A673 (cell line): Measurements from ENCODE around the gene HEXA. TPM values are rescaled to one million over a fixed set of nuclear protein-coding genes. Genes with fewer than 3 reads are reported as not detected.

ENCODE experiments used
- Bru-seq: library from RNA; stranded (reverse); fragments of 400-500 nt; gene quantifications from one replicate; lab custom pipeline; 2021; lab: Mats Ljungman, UMichigan
- BruChase-seq, 2 experiments: library from RNA; stranded (reverse); fragments of 400-500 nt; gene quantifications; one replicate each; lab custom pipeline; 2021; lab: Mats Ljungman, UMichigan
- BruUV-seq: library from RNA; stranded (reverse); fragments of 400-500 nt; replicated peaks from 2 replicates; lab custom pipeline; 2021; lab: Mats Ljungman, UMichigan
- CTCF ChIA-PET: fragments of 300-600 bp; sonication (Branson Sonifier 250); formaldehyde crosslinking; loops from one replicate; lab custom pipeline; 2022; ENCODE audit warnings: antibody characterized with exemption; lab: Charles Lee
- POLR2A ChIA-PET: fragments of 300-600 bp; sonication (Branson Sonifier 250); formaldehyde crosslinking; loops from one replicate; lab custom pipeline; 2022; ENCODE audit warnings: antibody characterized with exemption; ENCODE audit not compliant: low non-redundant PET; lab: Charles Lee
- DNase-seq: peaks from one replicate; pipeline ENCODE4 v3.0.0-alpha.2; 2015; ENCODE audit warnings: low spot score
- H3K27ac ChIP-seq: fragments of 200-600 bp; sonication (generic); 2 replicates; pipeline ENCODE4 v1.5.1; 2016; ENCODE audit warnings: mixed run types, low read depth, mild to moderate bottlenecking, mixed read lengths, antibody characterized with exemption, low read length; ENCODE audit not compliant: poor library complexity, severe bottlenecking
- H3K27me3 ChIP-seq: fragments of 200-600 bp; sonication (generic); replicated peaks from 2 replicates; pipeline ENCODE4 v1.6.1; 2017; ENCODE audit warnings: mixed run types, low read depth, mild to moderate bottlenecking, mixed read lengths, antibody characterized with exemption, low read length; ENCODE audit not compliant: insufficient read depth, poor library complexity
- H3K36me3 ChIP-seq: fragments of 200-600 bp; sonication (generic); 2 replicates; pipeline ENCODE4 v1.6.1; 2016; ENCODE audit warnings: mixed run types, mild to moderate bottlenecking, mixed read lengths, antibody characterized with exemption, low read length; ENCODE audit not compliant: insufficient read depth, poor library complexity, severe bottlenecking
- H3K4me1 ChIP-seq: fragments of 200-600 bp; sonication (generic); 2 replicates; pipeline ENCODE4 v1.6.1; 2017; ENCODE audit warnings: mixed run types, mild to moderate bottlenecking, mixed read lengths, antibody characterized with exemption, low read length; ENCODE audit not compliant: insufficient read depth, poor library complexity, severe bottlenecking
- H3K4me3 ChIP-seq: fragments of 200-600 bp; sonication (generic); 2 replicates; pipeline ENCODE4 v1.5.1; 2016; ENCODE audit warnings: low read depth, mixed run types, mild to moderate bottlenecking, mixed read lengths, low read length; ENCODE audit not compliant: poor library complexity, severe bottlenecking
- H3K9me3 ChIP-seq: fragments of 200-600 bp; sonication (generic); 2 replicates; pipeline ENCODE4 v1.6.1; 2016; ENCODE audit warnings: mixed run types, low read depth, mild to moderate bottlenecking, mixed read lengths, antibody characterized with exemption, low read length; ENCODE audit not compliant: poor library complexity, severe bottlenecking
- EZH2 ChIP-seq: fragments of 200-600 bp; sonication (generic); IDR thresholded peaks from 2 replicates; pipeline ENCODE4 v1.6.1; 2017; ENCODE audit warnings: borderline replicate concordance, low read depth, mild to moderate bottlenecking, mixed read lengths, antibody characterized with exemption, low read length; ENCODE audit not compliant: poor library complexity, severe bottlenecking
- intact Hi-C: fragments of 100-400 bp; cut with micrococcal nuclease; formaldehyde crosslinking; loops from one replicate; pipeline ENCODE4 v1.10.0; 2022; ENCODE audit not compliant: unreplicated experiment
- long read RNA-seq: library from polyadenylated mRNA; stranded (forward); transcript quantifications from one replicate; pipeline ENCODE4 v2.0.0, GENCODE V29; 2022
- total RNA-seq: library from RNA; stranded (reverse); gene quantifications from 2 replicates; pipeline ENCODE4 v1.2.3, GENCODE V29; 2021
- TF ChIP-seq, protein P1 (sequence below): fragments of 300-800, 200-600 bp; sonication (generic); conservative IDR thresholded peaks from 2 replicates; pipeline ENCODE4 v1.5.1; 2017; ENCODE audit warnings: low read depth, mild to moderate bottlenecking, antibody characterized with exemption, low read length, moderate library complexity, mixed read lengths

HEXA gene
- total RNA-seq (64.8 and 69.0 TPM in 2 replicates), Bru-seq, nascent RNA (percentile 72 among the genes with signal in this experiment), BruChase-seq, experiment 1, labeled RNA remaining after a 2-hour chase (percentile 85 among the genes with signal in this experiment), BruChase-seq, experiment 2, labeled RNA remaining after a 6-hour chase (percentile 88 among the genes with signal in this experiment)
- long read RNA-seq, full-length matches to known transcripts = 99 of 125 reads
- long read RNA-seq, partial matches to known transcripts = 5 of 125 reads
- long read RNA-seq, other reads (novel, unspliced or antisense) = 21 of 125 reads

DNA sequence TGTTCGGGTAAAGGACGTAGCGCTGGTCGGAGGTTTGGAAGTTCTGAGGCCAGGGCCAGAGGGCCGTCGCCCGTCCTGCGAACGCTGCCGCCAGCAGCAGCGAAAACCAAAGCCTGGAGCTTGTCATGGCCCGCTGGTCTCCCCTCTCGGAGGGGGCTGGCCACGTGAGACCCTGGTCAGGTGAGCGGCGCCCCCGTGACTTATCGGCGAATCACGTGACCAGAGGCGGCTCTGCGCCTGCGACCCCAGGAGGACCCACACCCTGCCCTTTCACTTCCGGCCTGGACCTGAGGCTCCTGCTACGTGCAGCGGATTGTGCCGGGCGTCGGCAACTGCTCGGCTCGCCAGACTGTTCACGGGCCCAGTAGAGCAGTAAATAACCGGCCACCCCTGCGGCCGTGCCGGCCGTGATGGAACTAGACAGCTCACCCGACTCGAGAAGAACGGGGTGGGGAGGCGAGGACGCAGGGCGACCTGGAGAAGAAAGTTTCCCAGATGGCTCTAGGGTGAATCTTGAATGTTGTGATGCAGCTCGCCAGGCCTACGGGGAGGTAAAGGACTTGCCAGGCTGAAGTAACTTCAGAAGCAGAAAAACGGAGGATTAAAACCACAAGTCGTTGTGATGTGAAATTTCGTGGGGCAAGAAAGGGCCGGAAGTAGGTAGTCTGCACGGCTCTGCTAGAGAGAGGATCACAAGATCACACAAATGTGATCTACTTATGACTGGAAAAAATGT is at the start of gene HEXA:
TSS of gene HEXA (minus strand) at position 169 of the 736 bp plus-strand sequence. CDS start at position 127, 42 bp downstream.
- H3K27me3 ChIP-seq = no peaks in the 10 kb centered on the region
- H3K27ac ChIP-seq = peak within 1 kb of the TSS; percentile 65
- H3K4me3 ChIP-seq = peak within 1 kb of the TSS; percentile 79
- peak; percentile 94 for DNase-seq
- no peak for TF ChIP-seq EZH2
- TF ChIP-seq, protein P1, sequence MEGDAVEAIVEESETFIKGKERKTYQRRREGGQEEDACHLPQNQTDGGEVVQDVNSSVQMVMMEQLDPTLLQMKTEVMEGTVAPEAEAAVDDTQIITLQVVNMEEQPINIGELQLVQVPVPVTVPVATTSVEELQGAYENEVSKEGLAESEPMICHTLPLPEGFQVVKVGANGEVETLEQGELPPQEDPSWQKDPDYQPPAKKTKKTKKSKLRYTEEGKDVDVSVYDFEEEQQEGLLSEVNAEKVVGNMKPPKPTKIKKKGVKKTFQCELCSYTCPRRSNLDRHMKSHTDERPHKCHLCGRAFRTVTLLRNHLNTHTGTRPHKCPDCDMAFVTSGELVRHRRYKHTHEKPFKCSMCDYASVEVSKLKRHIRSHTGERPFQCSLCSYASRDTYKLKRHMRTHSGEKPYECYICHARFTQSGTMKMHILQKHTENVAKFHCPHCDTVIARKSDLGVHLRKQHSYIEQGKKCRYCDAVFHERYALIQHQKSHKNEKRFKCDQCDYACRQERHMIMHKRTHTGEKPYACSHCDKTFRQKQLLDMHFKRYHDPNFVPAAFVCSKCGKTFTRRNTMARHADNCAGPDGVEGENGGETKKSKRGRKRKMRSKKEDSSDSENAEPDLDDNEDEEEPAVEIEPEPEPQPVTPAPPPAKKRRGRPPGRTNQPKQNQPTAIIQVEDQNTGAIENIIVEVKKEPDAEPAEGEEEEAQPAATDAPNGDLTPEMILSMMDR = no peak
- POLR2A ChIA-PET = no interaction called here
- no peaks in the 10 kb centered on the region for H3K36me3 ChIP-seq
- CTCF ChIA-PET = no interaction called here
- peaks cover 21% of the 10 kb centered on the region for H3K4me1 ChIP-seq
- TSS peak; percentile 95 for BruUV-seq
- H3K9me3 ChIP-seq = no peaks in the 10 kb centered on the region
- intact Hi-C loops = no loop called here

DNA sequence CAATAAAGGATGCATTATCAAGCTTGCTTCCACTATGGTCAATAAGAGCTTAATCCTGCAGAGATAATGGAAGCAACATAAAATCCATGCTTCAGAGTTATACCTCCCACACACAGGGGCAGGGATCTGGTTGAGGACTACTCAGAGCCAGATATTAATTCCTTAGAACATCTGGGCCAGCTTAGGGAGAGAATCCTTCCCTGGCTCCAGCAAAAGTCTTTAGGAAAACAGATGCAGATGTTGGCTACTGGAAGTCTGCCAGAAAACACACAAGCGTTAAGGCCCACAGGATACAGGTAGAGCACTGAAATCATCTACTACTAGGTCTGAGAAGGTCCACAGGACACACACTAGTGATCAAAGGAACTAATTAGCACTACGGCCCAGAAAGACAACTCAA is 47.4 kb upstream of the HEXA start:
- peaks cover 24% of the 10 kb centered on the region for H3K27me3 ChIP-seq
- no peak overlapping the region for H3K4me3 ChIP-seq
- POLR2A ChIA-PET = no interaction called here
- DNase-seq = no peak
- BruUV-seq = no TSS peak
- TF ChIP-seq, protein P1 = no peak
- CTCF ChIA-PET = no interaction called here
- H3K36me3 ChIP-seq = no peaks in the 10 kb centered on the region
- H3K4me1 ChIP-seq = no peaks in the 10 kb centered on the region
- H3K9me3 ChIP-seq = peaks cover 5% of the 10 kb centered on the region
- H3K27ac ChIP-seq = no peak overlapping the region
- intact Hi-C loops = no loop called here

DNA sequence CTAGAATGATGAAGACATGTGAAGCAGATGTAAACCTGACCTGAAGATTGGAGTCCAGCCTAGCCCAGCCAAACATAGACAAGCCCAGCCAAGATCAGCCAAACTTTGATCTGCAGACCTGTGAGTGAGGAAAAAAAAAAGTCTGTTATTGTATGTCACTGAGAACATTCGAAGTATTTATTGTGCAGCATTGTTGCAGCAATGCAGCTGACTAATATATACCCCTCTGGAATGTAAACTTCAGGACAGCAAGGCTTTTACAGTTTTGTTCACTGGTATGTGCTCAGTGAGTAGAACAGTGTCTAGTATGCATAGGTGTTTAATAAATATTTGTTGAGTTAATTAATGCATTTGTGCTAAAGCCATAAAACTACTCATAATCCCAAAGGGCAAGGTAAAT is 45.7 kb upstream of the HEXA start:
- no TSS peak for BruUV-seq
- TF ChIP-seq EZH2 = no peak
- TF ChIP-seq, protein P1 = no peak
- POLR2A ChIA-PET = no interaction called here
- Histone ChIP-seq H3K9me3 (peaks cover 5% of the 10 kb centered on the region), H3K4me1 (no peaks in the 10 kb centered on the region), H3K4me3 (no peak overlapping the region), H3K27ac (no peak overlapping the region), H3K27me3 (peaks cover 32% of the 10 kb centered on the region), H3K36me3 (no peaks in the 10 kb centered on the region)
- intact Hi-C loops = no loop called here
- CTCF ChIA-PET = no interaction called here
- no peak for DNase-seq
